Measurements from ENCODE around the gene TMEFF2.
A peak's percentile ranks its signal among the peaks of the same experiment; 100 is the strongest.

Gene TMEFF2

GRCh38 chr2:191961556-191961955, 233.2 kb downstream of the TMEFF2 start:
- DNase-seq (ENCODE audit: low spot score): no peak

DNA sequence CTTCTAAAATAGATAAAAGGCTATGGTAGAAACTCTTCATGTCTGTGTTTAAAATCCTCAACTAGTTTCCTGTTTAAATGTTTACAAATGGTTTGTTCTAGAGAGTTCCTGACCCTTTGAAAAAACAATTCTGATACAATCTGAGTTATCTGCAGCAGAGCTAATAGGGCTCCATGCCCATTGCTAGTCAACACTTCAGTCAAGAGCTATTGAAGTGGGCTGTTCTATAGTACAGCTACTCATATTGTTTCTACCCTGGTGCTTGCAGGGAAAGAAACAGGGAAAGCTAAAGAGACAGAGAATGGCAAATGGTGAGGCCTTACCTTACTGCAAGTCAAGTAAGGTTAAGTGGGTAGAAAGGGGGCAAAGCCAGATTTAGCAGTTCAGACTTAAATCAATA, 235.5 kb downstream of the TMEFF2 start:
- DNase-seq (ENCODE audit: low spot score): no peak

DNA sequence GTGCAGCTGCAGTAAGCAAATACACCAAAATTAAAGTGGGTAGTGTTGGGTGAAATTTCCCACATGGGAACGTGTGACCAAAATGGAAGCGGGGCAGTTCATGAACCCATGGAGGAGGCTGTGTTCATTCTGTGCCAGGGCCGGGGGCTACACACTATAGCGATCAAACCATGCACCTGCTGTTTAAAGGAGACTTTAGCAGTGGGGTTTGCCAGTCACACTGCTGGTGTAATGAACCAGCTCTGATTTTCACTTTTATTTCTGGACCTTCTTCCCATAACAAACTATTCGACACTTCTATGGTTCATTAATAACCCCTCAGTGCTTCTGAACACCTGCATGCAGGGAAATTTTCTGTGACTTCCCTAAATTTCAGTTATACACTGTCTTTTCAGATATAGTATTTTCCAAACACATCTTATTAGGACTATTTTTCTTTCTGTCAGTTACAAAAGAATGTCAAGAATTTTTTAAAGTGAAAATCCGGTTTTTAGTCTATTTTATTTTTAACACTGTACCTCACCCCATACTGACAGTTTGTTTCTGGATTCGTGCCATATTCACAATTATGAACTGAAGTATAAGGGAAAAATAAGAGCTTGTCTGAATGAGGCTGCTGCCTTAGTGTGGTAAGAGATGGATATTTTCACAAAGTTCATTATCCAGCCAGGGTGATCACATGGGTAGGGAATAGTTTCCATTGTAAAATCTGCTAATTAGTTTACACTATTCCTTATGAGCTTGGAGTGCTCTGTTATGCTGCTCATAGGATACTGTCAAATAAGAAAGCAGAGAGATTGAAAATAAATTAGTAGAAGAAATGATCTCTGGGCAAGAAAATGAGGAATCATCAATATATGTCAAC, 236.5 kb downstream of the TMEFF2 start:
- no peak for DNase-seq (ENCODE audit: low spot score)

DNA sequence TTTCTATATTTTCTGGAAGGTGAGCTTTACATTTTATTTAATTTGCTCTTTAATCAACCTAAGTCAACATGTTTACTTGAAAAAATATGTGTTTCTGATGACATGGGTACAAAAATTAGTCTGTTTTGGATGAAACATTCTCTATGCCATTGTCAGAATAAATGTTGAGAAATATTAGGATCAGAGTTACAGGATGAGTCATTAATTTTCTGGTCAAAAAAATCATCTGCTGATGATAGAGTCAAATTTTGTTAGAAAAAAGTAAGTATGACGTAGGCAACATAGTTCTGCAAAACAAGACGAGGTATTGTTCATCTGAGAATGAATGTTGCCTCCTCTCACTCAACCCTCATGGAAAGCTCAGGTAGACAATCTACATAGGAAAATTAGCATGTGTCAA, 240.3 kb downstream of the TMEFF2 start:
- DNase-seq (ENCODE audit: low spot score): no peak

GRCh38 chr2:191952515-191953270, 242.0 kb downstream of the TMEFF2 start:
- DNase-seq (ENCODE audit: low spot score): no peak

- DNase-seq (ENCODE audit: low spot score): no peak
Observed at GRCh38 chr2:191951832-191952231, 242.9 kb downstream of the TMEFF2 start.

DNA sequence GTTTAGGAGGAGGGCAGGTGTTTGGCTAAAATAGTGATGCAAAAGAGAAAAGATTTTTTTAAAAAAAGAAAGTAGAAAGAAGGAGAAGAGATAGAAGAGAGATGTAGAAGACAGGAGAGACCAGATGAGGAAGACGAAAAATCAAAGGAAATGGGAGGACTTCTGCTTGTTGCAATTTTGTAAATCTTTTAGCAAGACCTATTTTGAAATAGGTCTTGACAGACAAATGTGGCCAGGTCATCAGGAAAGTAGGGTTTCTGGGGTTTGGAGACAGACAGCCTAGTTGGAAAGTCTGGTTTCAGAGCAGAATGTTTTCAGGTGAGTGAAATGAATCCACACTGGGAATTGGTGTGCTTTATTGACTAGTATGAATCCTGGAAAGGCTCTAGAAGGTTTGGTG, 243.4 kb downstream of the TMEFF2 start:
- no peak for DNase-seq (ENCODE audit: low spot score)

- DNase-seq (ENCODE audit: low spot score): peak; percentile 7
Observed at GRCh38 chr2:191950132-191950874, 244.4 kb downstream of the TMEFF2 start.

GRCh38 chr2:191947235-191947634, 247.5 kb downstream of the TMEFF2 start:
- DNase-seq (ENCODE audit: low spot score): no peak

DNA sequence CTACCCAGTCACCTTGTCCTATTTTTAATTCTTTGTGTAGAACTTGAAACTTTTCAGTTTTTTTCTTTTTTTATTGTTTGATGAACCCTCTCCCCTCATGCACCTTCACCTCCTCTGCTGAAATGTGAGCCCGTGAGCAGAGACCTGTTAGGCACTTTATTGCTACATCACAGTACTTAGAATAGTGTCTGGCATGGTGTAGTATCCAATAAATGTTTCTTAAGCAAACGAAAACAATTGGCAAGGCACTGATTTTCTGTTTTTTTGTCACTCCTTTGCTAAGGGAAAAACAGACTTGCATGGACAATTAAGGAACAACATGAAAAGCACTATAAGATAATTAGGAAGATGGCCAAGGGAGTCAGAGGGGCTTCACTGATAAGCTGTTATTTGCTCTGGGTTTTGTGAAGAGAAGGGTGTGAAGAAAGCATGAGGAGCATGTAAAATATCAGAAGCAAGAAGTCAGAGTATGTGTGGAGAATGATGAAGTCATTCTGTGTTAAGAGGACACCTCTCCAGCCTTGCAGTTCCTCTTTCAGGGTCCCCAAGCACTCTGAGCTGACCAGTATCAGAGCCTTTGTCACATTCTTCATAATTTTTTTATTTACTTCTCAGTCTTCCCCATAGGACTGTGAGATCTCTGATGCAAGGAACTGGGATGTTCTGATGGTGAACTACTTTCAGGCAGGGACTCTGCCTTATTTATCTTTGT, 248.1 kb downstream of the TMEFF2 start:
- no peak for DNase-seq (ENCODE audit: low spot score)

GRCh38 chr2:191945623-191946022, 249.1 kb downstream of the TMEFF2 start:
- DNase-seq (ENCODE audit: low spot score): no peak

GRCh38 chr2:191942739-191943103, 252.0 kb downstream of the TMEFF2 start:
- DNase-seq (ENCODE audit: low spot score): no peak

GRCh38 chr2:191942090-191942738, 252.5 kb downstream of the TMEFF2 start:
- DNase-seq (ENCODE audit: low spot score): no peak

DNA sequence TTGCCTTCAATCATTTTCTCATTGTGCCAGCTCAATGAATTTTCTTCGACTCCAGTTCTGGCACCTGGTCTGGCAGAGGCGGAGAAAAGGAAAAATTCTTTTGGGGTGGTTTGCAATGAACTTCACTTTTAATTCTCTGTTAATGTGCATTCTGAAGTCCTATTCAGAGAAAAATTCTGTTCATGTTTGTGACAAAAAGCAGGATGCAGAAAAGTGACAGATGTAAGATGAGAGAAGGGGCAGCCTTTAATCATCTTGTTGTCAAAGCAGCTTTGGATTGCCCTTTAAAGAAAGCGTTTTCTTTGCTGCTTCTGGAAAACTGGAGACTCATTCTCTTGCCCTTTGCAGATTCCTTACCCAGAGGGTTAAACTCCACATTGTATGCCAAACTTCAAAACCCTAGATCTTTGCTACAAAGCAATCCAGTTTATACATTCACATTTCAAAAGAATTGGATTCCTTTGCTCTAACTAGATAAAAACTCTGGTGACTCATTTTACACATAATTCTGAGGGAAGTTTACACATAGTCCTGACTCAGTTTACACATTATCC, 253.3 kb downstream of the TMEFF2 start:
- no peak for DNase-seq (ENCODE audit: low spot score)

GRCh38 chr2:191938779-191939178, 256.0 kb downstream of the TMEFF2 start:
- no peak for DNase-seq (ENCODE audit: low spot score)

- no peak for DNase-seq (ENCODE audit: low spot score)
Observed at GRCh38 chr2:191936882-191937405, 257.8 kb downstream of the TMEFF2 start.

DNA sequence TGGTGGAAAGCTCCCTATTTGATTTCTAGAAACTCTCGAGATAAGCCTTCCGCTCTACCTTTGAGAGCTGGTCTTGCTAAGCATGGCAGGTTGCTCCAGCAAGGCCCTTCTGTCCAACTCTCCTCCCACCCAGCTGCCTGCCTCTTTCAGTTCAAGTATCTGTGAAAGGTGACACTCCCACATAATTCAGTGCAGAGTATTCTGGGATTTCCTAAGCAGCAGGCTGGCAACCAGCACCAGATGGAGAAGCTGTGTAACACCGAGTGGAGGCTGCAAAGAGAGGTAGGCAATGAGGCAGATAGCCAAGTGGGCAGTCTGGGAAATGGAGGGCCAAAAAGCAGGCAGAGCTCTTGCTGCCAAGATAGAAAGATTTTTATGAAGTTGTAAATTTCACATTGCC, 259.5 kb downstream of the TMEFF2 start:
- no peak for DNase-seq (ENCODE audit: low spot score)

- no peak for DNase-seq (ENCODE audit: low spot score)
Observed at GRCh38 chr2:191933307-191934105, 261.2 kb downstream of the TMEFF2 start.

DNA sequence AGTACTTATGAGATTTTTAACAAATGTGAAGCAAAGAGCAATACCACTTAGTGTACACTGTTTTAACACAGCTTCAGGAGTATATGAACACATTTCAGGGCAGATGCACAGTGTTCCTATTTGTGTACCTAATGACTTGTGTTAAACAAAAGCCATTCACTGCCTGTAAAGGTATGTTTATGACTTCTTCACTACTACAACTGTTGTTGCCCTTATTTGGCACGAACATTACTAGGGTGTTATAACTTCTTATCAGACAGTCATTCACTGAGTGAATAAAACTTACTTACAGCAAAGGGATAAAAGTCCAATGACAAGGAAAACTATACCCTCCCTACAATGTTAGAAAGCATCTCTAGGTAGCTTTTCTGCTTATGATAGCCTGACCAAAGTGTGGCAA, 262.4 kb downstream of the TMEFF2 start:
- DNase-seq (ENCODE audit: low spot score): no peak

- DNase-seq (ENCODE audit: low spot score): no peak
Observed at GRCh38 chr2:191931329-191931728, 263.4 kb downstream of the TMEFF2 start.
